CD4-positive, alpha-beta T cell treated with Interferon gamma for 1 hour (primary cell): Measurements from ENCODE around the gene CLSTN2.

Experiments
- DNase-seq: peaks from one replicate; pipeline ENCODE4 v3.0.0-alpha.2; 2020

Gene CLSTN2

DNA sequence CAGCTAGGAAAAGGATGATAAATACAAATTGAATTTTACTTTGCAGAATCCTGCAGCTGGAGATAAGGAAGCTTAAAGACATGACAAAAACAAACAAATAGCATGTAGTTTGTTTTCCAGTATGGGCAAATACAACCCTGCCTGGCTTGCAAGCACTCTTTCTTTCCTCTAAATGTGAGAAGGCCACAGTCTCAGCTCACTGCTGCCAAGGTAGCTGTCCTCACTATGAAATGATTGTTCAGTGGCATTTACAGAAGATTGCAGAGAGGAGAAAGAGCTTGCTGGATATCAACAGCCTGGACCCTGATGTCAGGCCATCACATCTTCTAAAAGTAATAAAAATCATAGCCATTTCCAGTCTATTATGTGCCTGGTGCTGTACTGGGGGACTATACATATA is 262.0 kb downstream of the CLSTN2 start:
- no peak for DNase-seq

DNA sequence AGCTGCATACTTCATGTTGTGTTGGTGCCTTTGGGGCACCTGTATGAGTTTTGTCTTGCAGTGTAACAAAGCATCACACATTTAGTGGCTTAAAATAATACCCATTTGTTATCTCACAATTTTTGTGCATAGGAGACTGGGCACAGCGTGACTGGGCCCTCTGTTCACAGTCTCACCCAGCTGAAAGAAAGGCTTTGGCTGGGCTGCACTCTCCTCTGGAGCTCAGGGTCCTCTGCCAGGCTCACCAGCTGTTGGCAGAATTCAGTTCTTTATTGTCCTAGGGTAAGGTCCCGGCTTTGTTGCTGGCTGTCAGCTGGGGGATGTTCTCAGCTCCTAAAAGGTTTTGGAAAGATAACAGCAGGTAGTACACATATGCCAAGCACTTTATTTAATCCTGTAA is 263.3 kb downstream of the CLSTN2 start:
- DNase-seq = no peak

DNA sequence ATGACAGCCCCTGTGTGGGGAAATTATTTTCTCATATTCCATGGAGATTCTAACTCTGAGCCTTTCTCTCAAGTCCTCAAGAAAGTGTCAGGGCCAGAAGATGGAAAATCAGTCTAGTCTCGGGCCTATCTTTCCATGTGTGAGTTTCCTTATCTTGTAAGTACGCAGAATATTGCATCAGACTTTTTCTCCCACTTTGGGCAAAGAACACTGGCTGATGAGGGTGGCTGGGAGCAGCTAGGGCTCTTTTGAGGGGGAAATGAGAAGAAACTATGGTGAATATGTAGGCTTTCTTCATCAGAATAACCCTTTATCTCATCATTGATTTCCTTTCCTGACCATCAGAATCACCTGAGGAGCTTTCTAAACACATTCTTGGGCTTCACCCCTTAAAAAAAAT is 264.0 kb downstream of the CLSTN2 start:
- DNase-seq = no peak

DNA sequence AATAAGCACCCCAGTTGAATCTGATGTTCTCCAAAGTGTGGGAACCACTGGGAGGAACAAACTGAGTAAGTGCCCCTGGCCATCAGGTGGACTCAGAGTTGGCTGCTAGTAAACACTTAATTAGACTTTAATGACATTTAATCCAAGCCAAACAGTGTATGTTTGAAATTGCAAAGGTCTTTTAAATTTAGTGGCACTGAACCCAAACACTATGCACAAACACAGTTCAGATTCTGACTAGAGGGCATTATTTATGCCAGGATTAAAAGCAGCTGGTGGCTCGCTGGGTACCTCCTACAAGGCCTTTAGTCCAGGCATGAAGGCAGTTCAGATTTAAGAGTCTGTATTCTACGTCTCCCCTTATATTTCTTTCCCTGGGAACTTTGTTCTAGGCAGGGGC is 264.8 kb downstream of the CLSTN2 start:
- no peak for DNase-seq

DNA sequence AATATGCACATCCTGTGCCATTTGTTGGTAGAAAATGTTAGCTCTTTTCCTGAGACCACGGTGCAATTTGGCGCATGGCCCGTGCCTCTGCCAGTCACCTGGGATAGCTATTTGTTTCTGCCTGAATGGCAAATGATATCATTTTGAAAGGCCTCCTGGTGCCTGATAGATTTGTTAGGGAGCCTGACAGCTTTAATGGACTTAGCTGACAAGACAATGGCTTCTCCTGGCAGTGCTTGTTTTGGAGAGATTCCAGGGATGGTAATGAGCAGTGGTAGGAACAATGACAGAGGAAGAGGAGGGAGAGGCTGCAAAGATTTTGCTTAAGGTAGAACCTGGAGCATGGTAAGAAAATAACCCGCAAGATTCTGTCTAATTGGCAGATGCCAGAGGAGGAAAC is 268.5 kb downstream of the CLSTN2 start:
- DNase-seq = no peak

DNA sequence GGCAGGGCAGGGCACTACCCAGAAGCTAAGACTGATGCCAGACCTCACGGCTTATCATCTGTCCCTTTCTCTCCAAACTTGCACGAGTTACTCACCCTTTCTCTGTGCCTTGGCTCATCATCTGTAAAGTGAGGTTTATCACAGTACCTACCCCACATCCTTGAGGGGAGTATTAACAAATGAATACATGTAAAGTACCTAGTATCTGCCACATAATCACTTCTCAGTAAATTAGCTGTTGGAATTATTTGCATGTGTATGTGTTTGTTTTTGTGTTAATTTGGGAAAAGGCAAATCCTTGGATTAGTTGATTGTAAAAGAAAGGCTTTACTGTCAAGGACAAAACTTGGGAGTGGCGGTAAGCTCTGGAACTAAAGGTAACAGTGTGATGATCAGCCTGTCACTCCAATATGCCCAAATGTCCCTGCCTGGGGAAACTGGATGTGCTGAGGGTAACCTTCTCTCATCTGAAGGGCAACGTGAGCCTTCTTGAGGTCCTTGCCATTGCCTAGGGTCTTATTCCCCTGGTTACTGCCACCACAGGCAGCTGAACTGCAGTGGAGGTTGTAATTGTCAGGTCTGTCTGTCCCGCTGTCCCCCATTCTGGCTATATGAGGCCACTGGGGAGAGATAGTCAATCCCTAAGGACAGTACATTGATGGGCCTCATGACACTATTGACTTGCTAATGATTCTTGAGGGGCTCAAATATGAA is 269.4 kb downstream of the CLSTN2 start:
- DNase-seq = no peak

DNA sequence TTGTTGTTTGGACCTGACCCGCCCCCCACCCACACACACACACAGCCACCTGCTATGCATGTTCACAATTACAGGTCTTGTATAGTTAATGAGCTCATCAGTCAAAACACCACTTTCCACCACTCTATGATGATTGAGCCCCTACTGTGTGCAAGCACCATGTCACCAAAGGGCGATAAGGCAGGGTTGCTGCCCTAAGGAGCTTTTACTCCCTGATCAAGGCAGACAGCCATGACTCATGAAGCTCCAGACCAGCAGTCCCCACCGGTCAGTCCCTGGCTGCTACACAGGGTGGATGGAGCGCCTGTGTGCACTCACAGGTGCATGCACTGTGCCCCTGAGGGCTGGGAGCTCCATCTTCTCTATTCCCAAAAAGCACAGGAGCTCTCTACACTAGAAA is 270.6 kb downstream of the CLSTN2 start:
- no peak for DNase-seq

DNA sequence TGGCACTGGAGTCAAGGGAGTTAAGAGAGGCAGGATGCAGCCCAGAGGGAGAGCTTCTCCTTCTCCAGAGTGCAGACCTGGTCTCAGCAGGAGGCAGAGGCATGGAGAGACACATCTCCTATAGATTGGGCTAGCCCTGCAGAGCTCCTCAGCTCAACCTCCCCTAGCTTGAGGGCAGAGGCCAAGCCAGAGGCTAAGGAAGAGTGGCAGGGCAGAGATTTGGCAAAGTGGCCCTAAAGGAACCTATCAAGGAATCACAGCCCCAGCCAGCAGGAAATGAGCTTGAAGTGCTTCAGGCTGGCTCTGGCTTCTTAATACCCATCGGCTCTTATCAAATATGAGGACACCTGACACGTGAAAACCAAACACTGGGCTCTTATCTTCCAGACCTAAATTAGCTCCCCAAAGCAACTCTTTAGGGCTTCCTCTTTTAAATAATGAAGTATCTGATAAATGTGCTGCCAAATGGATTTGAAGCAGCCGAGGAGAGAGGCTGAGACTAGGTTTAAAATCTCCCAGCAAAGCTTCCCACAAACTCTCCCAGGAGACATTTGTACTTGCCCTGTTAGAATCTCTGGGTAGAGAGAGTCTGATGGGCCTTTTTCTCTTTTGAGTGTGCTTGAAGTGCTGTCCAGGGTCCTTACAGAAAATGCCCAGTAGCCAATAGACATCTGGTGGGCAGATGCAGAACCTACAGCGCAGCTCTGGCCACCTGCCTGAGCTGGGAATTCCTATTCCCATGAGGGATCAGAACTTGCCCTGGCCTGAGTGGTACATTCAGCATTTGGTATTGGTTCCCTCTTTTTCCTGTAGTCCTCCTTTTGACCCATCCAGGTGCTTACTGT is 271.4 kb downstream of the CLSTN2 start:
- no peak for DNase-seq

DNA sequence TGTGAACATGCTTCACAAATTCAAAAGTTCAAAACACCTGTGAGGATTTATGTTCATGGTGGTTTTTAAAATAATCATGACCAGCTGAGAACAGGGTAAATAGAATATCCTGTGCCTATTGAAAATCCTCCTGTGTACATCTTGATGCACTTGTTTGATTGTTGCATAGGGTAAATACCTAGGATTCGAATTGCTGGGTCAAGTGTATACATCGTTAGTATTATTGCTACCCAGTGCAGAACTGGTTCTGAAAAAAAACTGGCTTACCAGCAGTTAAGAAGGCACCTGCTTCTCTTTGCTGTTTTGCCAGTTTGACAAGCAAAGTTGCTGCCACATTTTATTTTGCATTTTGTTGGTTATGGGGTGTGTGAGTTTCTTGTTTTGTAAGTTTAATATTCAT is 272.6 kb downstream of the CLSTN2 start:
- no peak for DNase-seq

DNA sequence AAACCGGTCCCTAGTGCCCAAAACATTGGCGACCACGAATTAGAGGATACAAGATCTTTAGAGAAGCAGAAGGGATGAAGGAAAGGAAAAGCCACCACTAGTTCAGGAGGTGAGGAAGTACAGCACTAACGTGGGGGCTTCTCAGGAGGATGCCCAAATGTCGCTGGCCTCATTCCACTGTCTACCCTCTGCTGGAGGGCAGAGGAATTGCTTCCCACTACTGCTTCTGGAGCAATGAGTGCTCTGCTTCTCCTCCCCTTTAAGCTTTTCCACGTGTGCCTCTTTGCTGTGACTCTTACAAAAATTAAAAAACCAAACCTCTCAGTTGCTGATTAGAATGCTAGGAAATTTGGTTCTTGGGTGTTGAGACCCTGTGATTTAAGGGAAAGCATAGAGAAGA is 281.3 kb downstream of the CLSTN2 start:
- no peak for DNase-seq

DNA sequence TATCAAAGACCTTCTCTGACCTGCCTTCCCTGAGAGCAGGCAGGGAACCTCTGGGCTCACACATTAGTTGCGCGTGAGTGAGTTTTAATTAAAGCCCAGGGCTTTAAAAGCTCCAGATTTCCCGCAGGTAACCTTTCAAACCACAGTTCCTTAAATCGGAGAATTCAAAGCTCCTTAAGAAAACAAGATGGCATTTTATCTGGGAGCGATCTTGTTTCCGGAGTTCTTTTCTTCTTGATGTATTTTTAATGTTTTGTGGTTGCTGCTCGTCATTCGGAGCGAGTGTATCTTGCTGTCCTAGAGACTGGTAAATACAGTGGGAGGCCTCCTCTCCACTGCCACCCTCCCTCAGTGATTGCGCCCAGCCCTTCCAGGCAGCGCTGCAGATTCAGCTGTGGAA is 284.3 kb downstream of the CLSTN2 start:
- DNase-seq = no peak

DNA sequence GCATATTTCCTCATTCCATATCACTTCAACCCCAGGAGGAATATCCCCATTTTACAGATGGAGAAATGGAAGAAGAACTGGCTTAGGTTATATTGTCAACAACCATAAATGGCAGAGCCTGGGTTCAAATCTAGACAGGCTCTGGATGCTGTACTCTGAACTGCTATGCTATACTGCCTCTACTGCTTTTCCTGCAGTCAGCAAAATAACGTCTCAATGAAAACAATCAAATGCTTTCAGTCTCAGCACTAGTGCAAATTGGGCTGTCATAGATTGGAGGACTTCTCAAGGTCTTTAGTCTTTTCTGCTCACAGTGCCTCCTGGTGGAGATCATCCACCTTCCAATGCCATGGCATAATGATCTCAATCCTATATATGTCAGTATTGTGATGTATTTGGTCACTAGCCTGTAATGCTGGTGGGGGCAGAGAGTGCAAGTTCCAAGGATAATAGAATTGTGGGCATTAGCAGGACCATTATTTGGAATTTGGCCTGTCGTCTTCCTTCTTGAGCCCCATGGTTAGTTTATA is 285.0 kb downstream of the CLSTN2 start:
- no peak for DNase-seq

DNA sequence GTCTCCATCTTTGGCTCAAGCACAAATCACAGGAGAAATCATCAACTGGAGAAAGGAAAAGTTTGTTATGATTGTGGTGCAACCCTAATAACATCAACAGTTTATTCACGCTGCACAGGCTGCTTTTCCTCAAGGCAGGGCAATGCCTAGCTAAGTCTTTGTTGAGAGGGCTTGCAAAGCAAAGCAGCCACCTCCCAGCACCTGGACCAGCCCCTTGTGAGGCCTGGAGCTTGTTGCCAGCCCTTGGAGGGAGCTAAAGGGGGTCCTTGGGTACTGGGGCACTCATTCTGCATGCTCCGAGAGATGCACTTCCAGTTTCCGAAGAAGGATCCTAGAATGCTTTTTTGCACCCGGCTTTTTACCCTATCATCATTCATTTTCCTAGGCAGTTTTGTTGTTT is 288.2 kb downstream of the CLSTN2 start:
- no peak for DNase-seq

DNA sequence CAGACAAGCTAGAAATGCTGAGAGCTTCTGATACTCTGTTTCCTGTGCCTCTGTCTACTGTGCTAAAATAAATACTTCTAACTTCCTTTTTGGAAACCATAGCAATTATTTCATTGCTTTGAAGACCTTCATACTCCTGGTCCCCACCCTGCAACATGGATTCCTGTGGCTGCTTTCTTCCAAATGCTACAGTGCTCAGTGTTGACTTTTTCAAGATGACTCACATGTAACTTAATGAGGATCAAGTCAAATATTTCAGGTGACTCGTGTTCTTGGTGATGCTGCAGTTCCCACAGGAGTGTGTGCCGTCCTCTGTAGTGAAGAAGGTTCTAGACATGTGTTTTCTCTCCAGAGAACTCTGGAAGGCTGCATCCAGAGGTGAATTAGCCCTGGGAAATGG is 288.6 kb downstream of the CLSTN2 start:
- DNase-seq = no peak

DNA sequence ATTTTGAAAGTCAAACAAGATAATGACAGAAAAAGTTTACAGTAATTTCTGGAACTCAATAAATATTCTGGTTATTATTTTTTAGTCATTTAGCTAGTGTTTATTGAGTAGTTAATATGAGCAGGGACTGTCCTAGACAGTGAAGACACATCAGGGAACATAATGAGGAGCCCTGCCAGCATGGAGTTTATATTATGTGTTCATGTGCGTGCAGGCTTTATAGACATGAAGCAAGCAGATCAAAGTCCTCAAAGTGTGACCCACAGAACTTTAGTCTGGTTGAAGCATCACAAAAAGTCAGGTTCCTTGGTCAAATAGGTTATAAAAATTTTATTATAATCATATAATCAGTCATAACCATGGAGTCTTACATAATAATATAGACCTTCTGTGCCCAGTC is 289.3 kb downstream of the CLSTN2 start:
- DNase-seq = no peak

DNA sequence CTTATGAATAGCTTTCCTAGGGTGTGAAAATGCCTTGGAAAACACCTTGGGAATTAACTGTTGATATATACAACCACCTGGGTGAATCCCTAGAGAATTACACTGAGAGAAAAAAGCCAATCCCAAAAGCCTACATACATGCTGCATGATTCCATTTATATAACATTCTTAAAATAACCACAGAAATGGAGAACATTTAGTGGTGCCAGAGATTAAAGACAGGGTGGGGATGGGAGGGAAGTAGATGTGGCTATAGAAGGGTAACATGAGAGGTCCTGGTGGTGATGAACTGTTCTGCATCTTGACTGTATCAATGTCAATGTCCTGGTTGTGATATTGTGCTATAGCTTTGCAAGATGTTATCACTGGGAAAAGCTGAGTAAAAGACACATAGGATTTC is 291.0 kb downstream of the CLSTN2 start:
- DNase-seq = no peak

DNA sequence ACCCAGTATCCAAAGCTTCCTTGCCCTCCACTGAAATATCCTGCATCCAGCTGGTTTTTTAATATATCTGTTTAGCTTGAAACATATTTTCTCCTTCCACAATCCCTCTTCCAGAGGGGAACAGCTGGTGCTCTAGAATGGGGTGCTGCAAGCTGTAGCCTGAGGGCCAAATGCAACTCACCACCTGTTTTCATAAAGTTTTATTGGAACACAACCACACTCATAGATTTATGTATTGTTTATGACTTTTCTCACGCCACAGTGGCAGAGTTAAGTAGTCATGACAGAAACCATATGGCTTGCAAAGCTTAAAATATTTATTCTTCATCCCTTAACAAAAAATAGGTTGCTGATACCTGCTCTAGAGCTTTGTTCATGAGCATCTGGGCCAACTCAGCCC is 298.7 kb downstream of the CLSTN2 start:
- DNase-seq = no peak

DNA sequence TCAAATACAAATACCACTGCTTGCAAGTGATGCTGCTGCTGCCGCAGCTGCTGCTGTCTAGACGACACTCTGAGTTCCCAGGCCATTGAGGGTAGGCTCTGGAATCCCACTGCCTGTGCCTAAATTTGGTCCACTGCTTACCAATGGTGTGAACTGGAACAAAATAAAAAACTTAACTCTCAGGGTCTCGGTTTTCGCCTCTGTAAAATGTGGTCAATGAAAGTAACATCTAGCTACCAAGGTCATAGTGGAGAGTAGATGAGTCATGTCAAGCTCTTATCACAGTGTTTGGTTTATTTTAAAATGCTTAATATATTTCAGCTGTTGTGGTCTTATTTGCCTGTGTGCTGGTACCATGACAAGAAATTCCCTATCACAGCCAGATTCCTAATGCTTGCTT is 299.3 kb downstream of the CLSTN2 start:
- no peak for DNase-seq

DNA sequence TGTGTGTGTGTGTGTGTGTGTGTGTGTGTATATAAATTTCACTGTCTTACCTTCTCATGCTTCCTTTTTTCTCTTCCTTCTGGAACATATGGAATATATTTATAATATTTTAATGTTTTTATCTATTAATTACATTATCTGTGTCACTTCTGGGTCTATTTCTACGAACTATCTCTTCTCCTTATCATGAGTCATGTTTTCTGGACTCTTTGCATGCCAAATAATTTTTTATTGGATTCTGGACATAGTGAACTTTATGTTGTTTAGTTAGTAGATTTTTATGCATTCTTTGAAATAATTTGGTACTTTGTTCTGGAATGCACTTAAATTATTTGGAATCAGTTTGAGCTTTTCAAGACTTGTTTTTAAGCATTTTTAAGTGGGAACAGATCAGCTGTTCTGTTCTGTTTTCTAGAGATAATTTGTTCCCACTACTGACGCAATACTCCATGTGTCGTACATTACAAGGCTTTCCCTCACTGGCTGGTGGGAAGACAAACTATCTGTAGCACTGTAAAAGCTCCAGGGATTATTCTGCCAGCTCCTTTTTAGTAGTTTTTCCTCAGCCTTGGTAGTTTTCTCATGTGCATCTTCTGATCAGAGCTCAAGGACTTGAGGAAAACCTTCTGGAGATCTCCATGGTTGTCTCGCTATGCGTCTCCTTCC is 302.0 kb downstream of the CLSTN2 start:
- DNase-seq = no peak

DNA sequence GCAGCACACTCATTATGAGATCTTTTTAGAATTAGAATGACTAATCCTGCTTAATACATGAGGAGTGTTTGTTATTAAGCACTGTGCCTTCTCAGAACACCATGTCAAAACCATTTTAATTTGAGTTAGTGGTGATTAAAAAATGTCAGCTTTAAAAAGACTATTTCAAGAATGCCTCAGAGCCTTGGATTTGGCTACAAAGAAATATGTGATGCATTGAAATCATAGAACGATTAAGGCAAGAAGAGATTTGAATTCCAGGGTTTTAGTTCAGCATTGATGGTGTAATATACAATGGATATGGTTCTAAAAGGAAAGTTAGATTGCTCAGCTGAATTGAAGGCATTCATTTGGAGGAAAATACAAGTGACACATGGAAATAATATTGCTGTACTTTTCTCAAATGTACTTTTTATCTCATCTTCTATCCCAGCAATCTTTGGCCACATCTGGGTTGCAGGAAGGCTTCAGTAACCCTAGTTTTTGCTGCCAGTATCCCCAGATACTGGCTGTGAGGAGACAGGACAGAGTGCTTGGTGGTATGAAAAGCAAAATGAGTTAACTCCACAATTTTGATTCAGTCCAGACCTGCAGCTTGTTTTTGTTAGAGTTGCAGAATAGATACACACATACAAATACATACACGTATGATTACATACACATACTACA is 303.8 kb downstream of the CLSTN2 start:
- DNase-seq = no peak

DNA sequence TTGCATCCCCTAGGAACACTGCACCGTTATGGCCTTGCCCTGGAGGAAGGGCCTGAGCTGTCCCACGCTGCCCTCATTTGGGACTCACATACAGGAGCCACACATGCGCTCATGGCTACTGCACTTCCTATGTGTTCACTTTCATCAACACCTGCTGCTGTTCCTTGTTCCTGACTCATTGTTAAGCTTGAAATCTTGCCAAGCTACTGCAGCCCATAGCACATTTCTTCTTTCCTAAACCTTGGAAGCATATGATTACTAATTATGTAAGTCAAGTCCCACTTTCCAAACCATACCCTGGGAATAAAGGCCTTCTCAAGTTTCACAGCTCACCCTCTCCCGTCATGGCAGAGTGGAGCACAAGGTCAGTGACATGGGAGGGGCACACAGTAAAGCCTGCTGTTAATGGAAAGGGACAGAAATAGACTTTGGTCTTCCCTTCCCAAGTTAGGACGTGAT is 307.9 kb downstream of the CLSTN2 start:
- DNase-seq = no peak

DNA sequence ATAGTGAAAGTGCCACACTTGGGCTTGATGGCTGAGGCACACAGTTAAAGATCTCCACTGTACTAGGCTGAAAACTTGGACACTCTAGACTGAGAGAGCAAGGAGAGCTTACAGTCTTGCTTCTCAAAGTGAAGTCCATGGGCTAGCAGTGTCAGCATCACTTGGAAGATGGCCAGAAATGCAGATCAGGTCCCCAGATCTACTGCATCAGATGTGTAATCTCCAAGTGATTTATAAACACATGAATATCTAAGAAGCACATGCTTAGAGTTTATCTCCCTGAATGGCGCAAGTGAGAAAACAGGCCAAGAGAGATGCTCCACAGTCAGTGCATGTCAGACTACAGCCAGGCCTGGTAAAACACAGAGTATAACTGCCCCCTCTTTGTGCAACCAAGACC is 308.6 kb downstream of the CLSTN2 start:
- no peak for DNase-seq

DNA sequence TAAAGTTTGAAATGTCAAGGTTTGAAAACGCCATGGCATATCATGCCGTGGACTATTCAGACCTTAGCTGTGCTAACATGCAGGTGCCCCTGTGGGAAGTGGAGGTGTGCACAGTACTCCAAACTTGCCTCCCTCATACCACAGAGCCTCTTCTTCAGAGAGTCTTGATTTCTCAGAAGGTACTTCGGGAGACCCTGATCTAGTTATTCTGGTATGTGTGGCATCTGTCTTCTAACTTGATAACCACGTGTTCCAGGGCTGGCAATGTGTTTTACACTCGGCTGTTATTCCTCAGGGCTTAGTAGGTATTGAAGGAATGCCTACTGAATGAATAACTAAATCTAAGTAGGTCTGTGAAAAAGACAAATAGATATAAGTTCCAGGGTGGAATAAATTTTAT is 309.9 kb downstream of the CLSTN2 start:
- DNase-seq = no peak
